Measurements from ENCODE around the gene PHLDB3.

DNA sequence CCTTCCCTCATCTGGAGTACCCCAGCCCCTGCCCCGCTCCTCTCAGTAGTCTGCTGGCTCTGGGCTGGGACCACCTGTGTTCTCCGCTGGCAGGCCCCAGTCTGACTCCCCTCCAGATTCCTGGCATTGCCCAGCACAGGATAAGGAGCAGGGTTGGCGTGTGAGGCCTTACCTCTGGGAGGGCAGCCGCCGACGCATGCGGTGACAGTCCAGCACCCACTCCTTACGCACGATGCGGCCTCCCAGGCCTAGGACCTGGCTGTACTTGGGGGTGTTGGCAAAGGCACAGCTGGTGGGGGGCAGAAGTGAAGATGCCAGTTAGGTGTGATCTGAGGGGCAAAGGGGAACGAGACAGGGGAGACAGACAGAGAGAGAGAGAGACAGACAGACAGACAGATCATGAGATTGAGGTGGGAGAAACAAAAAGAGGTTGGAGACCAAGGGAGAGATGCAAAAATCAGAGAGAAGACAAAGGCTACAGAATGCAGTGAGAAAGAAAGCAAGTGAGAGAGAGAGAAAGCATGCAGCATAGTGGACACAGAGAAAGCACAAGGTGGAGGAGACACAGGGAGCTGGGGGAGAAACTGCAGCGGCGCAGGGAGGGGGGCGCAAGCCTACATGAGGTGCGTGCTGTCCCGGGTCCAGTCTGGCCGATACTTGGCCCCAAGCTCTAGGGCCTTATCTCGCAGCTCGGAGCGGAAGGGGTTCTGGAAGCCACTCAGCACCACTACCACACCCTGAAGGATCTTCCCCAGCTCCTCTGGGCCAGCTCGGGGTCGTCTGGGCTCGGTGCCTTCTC lies 47.1 kb upstream of the PHLDB3 start:
- TF ChIP-seq EZH2 (IDR thresholded peaks at IDR 0.05; ENCODE audit: borderline replicate concordance, low read depth, low read length, poor library complexity, severe bottlenecking), result no peak
- TF ChIP-seq, protein P1, sequence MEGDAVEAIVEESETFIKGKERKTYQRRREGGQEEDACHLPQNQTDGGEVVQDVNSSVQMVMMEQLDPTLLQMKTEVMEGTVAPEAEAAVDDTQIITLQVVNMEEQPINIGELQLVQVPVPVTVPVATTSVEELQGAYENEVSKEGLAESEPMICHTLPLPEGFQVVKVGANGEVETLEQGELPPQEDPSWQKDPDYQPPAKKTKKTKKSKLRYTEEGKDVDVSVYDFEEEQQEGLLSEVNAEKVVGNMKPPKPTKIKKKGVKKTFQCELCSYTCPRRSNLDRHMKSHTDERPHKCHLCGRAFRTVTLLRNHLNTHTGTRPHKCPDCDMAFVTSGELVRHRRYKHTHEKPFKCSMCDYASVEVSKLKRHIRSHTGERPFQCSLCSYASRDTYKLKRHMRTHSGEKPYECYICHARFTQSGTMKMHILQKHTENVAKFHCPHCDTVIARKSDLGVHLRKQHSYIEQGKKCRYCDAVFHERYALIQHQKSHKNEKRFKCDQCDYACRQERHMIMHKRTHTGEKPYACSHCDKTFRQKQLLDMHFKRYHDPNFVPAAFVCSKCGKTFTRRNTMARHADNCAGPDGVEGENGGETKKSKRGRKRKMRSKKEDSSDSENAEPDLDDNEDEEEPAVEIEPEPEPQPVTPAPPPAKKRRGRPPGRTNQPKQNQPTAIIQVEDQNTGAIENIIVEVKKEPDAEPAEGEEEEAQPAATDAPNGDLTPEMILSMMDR (conservative IDR thresholded peaks at IDR 0.05; ENCODE audit: low read depth, low read length), result no peak

All from A673 (cell line).